ENCODE measurements around the gene LPP. TPM values are rescaled to one million over a fixed set of nuclear protein-coding genes. Genes with fewer than 3 reads are reported as not detected.

The LPP gene
- total and polyA plus RNA-seq, 8 donors: 8.0 to 885 (median 305) TPM

DNA sequence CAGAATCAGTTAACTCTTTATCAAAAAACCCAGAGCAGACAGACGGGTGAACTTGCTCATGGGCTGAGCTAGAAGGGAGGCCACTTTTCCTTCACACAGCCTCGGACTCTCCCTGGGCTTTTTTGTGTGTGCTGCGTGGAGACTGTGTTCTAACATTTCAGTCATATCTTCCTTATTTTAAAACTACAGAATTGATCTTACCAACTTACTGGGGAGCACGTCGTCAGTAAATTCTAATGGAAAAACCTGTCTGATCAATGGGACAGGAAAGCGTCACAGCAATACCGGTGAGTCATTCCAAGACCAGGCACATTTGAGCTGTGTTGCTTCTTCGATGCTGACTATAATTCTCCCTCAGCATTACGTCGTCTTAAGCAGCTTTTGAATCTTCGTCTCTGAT, 145.1 kb downstream of the LPP start:
- H3K4me1 ChIP-seq: peaks cover 47 to 95% (median 73%) of the 10 kb centered on the region in 4 donors
- DNase-seq: no peak
- 79 to 89% (median 85%) methylated on average over 11 of the region's 11 CpGs for WGBS, 5 donors
- no peaks in the 10 kb centered on the region for H3K27me3 ChIP-seq
- no peak overlapping the region for H3K4me3 ChIP-seq
- H3K9me3 ChIP-seq: no peaks in the 10 kb centered on the region
- H3K36me3 ChIP-seq: no peaks in the 10 kb centered on the region
- TF ChIP-seq EP300 (IDR thresholded peaks at IDR 0.05) (no peak), POLR2A (IDR thresholded peaks at IDR 0.05) (no peak), POLR2AphosphoS5 (IDR thresholded peaks at IDR 0.05) (no peak)
- TF ChIP-seq, protein P1, sequence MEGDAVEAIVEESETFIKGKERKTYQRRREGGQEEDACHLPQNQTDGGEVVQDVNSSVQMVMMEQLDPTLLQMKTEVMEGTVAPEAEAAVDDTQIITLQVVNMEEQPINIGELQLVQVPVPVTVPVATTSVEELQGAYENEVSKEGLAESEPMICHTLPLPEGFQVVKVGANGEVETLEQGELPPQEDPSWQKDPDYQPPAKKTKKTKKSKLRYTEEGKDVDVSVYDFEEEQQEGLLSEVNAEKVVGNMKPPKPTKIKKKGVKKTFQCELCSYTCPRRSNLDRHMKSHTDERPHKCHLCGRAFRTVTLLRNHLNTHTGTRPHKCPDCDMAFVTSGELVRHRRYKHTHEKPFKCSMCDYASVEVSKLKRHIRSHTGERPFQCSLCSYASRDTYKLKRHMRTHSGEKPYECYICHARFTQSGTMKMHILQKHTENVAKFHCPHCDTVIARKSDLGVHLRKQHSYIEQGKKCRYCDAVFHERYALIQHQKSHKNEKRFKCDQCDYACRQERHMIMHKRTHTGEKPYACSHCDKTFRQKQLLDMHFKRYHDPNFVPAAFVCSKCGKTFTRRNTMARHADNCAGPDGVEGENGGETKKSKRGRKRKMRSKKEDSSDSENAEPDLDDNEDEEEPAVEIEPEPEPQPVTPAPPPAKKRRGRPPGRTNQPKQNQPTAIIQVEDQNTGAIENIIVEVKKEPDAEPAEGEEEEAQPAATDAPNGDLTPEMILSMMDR (IDR thresholded peaks at IDR 0.05): no peak
- H3K27ac ChIP-seq: peak overlapping the region in 4 of 5 donors; percentile 33 to 94 (median 69)
- intact Hi-C loops (cut with DNase I; ENCODE audit: low total_unique reads): no loop called here

GRCh38 chr3:188299708-188300107, 145.8 kb downstream of the LPP start:
- no peaks in the 10 kb centered on the region for H3K9me3 ChIP-seq
- TF ChIP-seq POLR2A (IDR thresholded peaks at IDR 0.05): no peak
- no peak for TF ChIP-seq EP300 (IDR thresholded peaks at IDR 0.05)
- TF ChIP-seq POLR2AphosphoS5 (IDR thresholded peaks at IDR 0.05): no peak
- TF ChIP-seq, protein P1 (IDR thresholded peaks at IDR 0.05): no peak
- peak overlapping the region in 4 of 5 donors; percentile 1 to 94 (median 69) for H3K27ac ChIP-seq
- no peaks in the 10 kb centered on the region for H3K27me3 ChIP-seq
- WGBS, 5 donors: 70 to 95% (median 92%) methylated on average over 2 of the region's 2 CpGs
- intact Hi-C loops (cut with DNase I; ENCODE audit: low total_unique reads): no loop called here
- H3K4me3 ChIP-seq: no peak overlapping the region
- DNase-seq: no peak
- H3K4me1 ChIP-seq: peaks cover 52 to 95% (median 71%) of the 10 kb centered on the region in 4 donors
- H3K36me3 ChIP-seq: no peaks in the 10 kb centered on the region

DNA sequence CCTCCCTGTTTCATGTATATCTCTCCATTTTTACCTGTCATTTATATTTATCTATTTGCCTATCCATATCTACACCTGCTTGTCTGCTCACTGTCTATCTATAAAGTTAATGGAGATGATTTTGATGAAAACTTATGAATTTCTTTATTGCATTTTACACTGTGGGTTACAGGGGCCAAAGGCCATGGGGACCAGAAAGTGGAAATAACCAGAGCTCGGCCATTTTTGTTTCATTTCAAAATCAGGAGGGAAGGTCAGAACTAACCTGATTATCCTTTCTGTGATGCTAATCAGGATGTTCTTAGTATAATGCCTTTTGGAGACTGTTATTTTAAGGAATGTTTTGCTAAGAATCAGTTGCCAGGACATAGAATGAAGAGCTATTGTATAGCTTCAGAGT, 147.2 kb downstream of the LPP start:
- H3K36me3 ChIP-seq: no peaks in the 10 kb centered on the region
- peaks cover 44 to 93% (median 63%) of the 10 kb centered on the region in 4 donors for H3K4me1 ChIP-seq
- 85 to 98% (median 96%) methylated on average over 1 of the region's 1 CpG for WGBS, 5 donors
- no peaks in the 10 kb centered on the region for H3K9me3 ChIP-seq
- no peak overlapping the region for H3K4me3 ChIP-seq
- intact Hi-C loops (cut with DNase I; ENCODE audit: low total_unique reads): no loop called here
- TF ChIP-seq POLR2A (IDR thresholded peaks at IDR 0.05): no peak
- no peak for TF ChIP-seq POLR2AphosphoS5 (IDR thresholded peaks at IDR 0.05)
- no peak for TF ChIP-seq EP300 (IDR thresholded peaks at IDR 0.05)
- no peaks in the 10 kb centered on the region for H3K27me3 ChIP-seq
- no peak for DNase-seq
- H3K27ac ChIP-seq: peak overlapping the region in 1 of 5 donors; percentile 94

DNA sequence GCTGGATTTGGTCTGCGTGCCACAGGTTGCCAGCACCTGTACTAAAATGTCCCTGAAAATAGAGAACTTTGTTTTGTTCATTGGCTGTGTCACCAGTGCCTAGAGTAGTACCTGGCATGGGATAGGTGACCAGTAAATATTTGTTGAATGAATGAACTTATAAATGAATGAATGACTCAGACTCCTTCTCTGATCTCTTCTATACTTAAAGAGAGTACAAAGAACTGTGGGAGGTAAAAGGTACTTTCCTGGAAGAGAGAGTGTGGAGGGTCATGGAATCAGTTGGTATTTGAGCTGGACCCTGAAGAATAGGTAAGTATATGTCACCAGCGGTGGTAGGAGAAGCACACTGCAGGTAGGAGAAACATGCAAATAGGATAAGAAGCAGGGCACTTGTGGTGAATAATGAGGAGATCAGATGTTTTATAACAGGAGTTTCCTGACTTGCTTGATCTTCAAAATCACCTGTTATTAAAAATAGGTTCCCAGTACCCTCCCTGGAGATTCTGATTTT, 149.4 kb downstream of the LPP start:
- Histone ChIP-seq H3K4me1 (peaks cover 28 to 79% (median 50%) of the 10 kb centered on the region in 4 donors), H3K36me3 (no peaks in the 10 kb centered on the region), H3K4me3 (no peak overlapping the region), H3K27ac (peak overlapping the region in 2 of 5 donors; percentile 40 to 94), H3K9me3 (no peaks in the 10 kb centered on the region), H3K27me3 (no peaks in the 10 kb centered on the region)
- no peak for TF ChIP-seq POLR2AphosphoS5 (IDR thresholded peaks at IDR 0.05)
- no peak for TF ChIP-seq POLR2A (IDR thresholded peaks at IDR 0.05)
- TF ChIP-seq, protein P1 (IDR thresholded peaks at IDR 0.05): no peak
- TF ChIP-seq EP300 (IDR thresholded peaks at IDR 0.05): no peak
- DNase-seq: no peak
- WGBS, 5 donors: 91 to 100% (median 96%) methylated on average over 2 of the region's 2 CpGs
- intact Hi-C loops (cut with DNase I; ENCODE audit: low total_unique reads): no loop called here

DNA sequence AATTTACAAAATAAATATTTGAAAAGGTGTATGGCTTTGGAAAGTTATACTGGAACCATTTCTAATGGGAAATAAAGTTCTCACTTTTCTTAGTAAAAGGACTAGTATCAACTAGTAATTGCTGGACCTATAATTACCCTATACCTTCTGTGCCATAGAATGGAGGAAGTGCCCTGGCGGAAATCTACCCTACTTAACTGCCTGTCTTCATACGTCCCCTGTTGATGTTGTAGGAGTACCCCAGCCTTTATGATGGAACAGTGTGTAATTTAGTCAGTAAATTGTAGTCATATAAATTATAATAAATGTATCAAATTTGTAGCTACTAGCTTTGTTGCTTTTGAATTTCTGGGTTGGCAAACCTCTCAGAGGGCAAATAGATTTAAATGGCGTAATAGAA, 149.9 kb downstream of the LPP start:
- Histone ChIP-seq H3K4me3 (no peak overlapping the region), H3K27ac (peak overlapping the region in 3 of 5 donors; percentile 7 to 94 (median 33)), H3K36me3 (no peaks in the 10 kb centered on the region), H3K9me3 (no peaks in the 10 kb centered on the region), H3K27me3 (no peaks in the 10 kb centered on the region), H3K4me1 (peaks cover 25 to 77% (median 45%) of the 10 kb centered on the region in 4 donors)
- 88 to 95% (median 92%) methylated on average over 3 of the region's 3 CpGs for WGBS, 5 donors
- intact Hi-C loops (cut with DNase I; ENCODE audit: low total_unique reads): no loop called here
- TF ChIP-seq, protein P1 (IDR thresholded peaks at IDR 0.05): no peak
- no peak for DNase-seq

Measured in stomach (tissue), 9 donors.